GM18861 (cell line): Measurements from ENCODE around the gene SFXN1.

ENCODE experiments used
- ATAC-seq: cut with Tn5 transposase; IDR thresholded peaks from one replicate; pipeline ENCODE4 v1.9.1; 2021; ENCODE audit not compliant: unreplicated experiment

The SFXN1 gene

GRCh38 chr5:175464942-175465233 is 13.5 kb upstream of the SFXN1 start:
- ATAC-seq, result no peak

- ATAC-seq, result no peak
Measured at GRCh38 chr5:175465282-175465681, 13.1 kb upstream of the SFXN1 start.

- ATAC-seq, result no peak
Measured at GRCh38 chr5:175466700-175467318, 11.6 kb upstream of the SFXN1 start.

GRCh38 chr5:175467983-175468690 is 10.2 kb upstream of the SFXN1 start:
- ATAC-seq, result no peak

GRCh38 chr5:175468892-175469291 is 9.5 kb upstream of the SFXN1 start:
- no peak for ATAC-seq

GRCh38 chr5:175469916-175470315 is 8.4 kb upstream of the SFXN1 start:
- ATAC-seq, result no peak

- ATAC-seq, result no peak
Measured at GRCh38 chr5:175470781-175471180, 7.6 kb upstream of the SFXN1 start.

GRCh38 chr5:175471196-175471595 is 7.2 kb upstream of the SFXN1 start:
- ATAC-seq, result no peak

- no peak for ATAC-seq
Measured at GRCh38 chr5:175471628-175472027, 6.7 kb upstream of the SFXN1 start.

- no peak for ATAC-seq
Measured at GRCh38 chr5:175472378-175472777, 6.0 kb upstream of the SFXN1 start.

- no peak for ATAC-seq
Measured at GRCh38 chr5:175475248-175475647, 3.1 kb upstream of the SFXN1 start.

GRCh38 chr5:175477440-175477839 is 920 bp upstream of the SFXN1 start:
- no peak for ATAC-seq

GRCh38 chr5:175478008-175478383 is 364 bp upstream of the SFXN1 start:
- no peak for ATAC-seq

- no peak for ATAC-seq
Measured at GRCh38 chr5:175479125-175479881, 943 bp downstream of the SFXN1 start.

GRCh38 chr5:175483337-175483736 is 5.0 kb downstream of the SFXN1 start:
- ATAC-seq, result no peak

- ATAC-seq, result no peak
Measured at GRCh38 chr5:175484322-175484721, 6.0 kb downstream of the SFXN1 start.

- no peak for ATAC-seq
Measured at GRCh38 chr5:175484829-175485228, 6.5 kb downstream of the SFXN1 start.

GRCh38 chr5:175485631-175486030 is 7.3 kb downstream of the SFXN1 start:
- ATAC-seq, result no peak

GRCh38 chr5:175487514-175488222 is 9.3 kb downstream of the SFXN1 start:
- no peak for ATAC-seq

- no peak for ATAC-seq
Measured at GRCh38 chr5:175489693-175490443, 11.5 kb downstream of the SFXN1 start.

- ATAC-seq, result no peak
Measured at GRCh38 chr5:175491223-175491622, 12.9 kb downstream of the SFXN1 start.
